ENCODE measurements around the gene LRG1. TPM values are rescaled to one million over a fixed set of nuclear protein-coding genes. Genes with fewer than 3 reads are reported as not detected.

The LRG1 gene
- total RNA-seq, 1 donor from 2014 or later = 1.1 TPM

DNA sequence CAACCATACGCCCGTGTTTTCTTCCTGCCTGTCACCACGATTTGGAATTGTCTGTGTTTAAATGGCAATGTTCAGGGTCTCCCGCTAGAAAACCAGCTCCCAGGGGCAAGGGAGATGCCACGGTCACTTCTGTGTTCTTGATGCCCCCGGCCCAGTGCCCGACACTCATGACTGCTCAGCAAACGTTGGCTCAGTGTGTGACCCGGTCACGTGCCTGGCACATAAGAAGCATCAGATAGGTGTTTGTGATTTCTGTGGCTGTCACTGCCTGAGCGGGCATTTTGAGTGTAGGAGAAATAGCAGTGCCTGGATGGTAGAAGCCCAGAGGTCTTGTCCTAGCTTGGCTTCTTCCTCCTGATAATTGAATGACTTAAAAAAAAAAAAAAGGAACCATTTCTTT lies 52.3 kb downstream of the LRG1 start:
- FAIRE-seq = no peak
- Histone ChIP-seq H3K36me3 (ENCODE audit: control insufficient read depth, insufficient read depth, low read length) (peaks cover 15% of the 10 kb centered on the region), H3K27me3 (ENCODE audit: control insufficient read depth, insufficient read depth, low read length) (no peaks in the 10 kb centered on the region), H3K4me3 (ENCODE audit: low read depth, low read length) (no peak overlapping the region)
- TF ChIP-seq, protein P1, sequence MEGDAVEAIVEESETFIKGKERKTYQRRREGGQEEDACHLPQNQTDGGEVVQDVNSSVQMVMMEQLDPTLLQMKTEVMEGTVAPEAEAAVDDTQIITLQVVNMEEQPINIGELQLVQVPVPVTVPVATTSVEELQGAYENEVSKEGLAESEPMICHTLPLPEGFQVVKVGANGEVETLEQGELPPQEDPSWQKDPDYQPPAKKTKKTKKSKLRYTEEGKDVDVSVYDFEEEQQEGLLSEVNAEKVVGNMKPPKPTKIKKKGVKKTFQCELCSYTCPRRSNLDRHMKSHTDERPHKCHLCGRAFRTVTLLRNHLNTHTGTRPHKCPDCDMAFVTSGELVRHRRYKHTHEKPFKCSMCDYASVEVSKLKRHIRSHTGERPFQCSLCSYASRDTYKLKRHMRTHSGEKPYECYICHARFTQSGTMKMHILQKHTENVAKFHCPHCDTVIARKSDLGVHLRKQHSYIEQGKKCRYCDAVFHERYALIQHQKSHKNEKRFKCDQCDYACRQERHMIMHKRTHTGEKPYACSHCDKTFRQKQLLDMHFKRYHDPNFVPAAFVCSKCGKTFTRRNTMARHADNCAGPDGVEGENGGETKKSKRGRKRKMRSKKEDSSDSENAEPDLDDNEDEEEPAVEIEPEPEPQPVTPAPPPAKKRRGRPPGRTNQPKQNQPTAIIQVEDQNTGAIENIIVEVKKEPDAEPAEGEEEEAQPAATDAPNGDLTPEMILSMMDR (IDR thresholded peaks at IDR 0.05; ENCODE audit: insufficient read depth, low read length, severe bottlenecking) = no peak
- DNase-seq (ENCODE audit: low read depth) = no peak

Other genes with a start within 250 kb of the LRG1 start
- gene TMIGD2, start 237.6 kb downstream of the LRG1 start, total RNA-seq = not detected in 2 replicates
- 0.13 and 0.26 TPM in 2 replicates for gene FSD1, start 235.4 kb downstream of the LRG1 start, total RNA-seq
- gene STAP2, start 201.2 kb downstream of the LRG1 start, total RNA-seq = 83.2 and 132 TPM in 2 replicates
- 3.7 and 6.4 TPM in 2 replicates for gene MPND, start 196.5 kb downstream of the LRG1 start, total RNA-seq
- 23.4 and 55.3 TPM in 2 replicates for gene SH3GL1, start 139.5 kb downstream of the LRG1 start, total RNA-seq
- gene CHAF1A, start 137.4 kb downstream of the LRG1 start, total RNA-seq = 3.7 and 7.9 TPM in 2 replicates
- 116 and 119 TPM in 2 replicates for gene UBXN6, start 82.2 kb downstream of the LRG1 start, total RNA-seq
- gene HDGFL2, start 67.7 kb downstream of the LRG1 start, total RNA-seq = 35.0 and 45.7 TPM in 2 replicates
- 4.4 and 4.7 TPM in 2 replicates for gene PLIN4, start 21.6 kb downstream of the LRG1 start, total RNA-seq
- under 0.01 TPM in 1 of 2 replicates, not detected in the other for gene PLIN5, start 4.8 kb downstream of the LRG1 start, total RNA-seq
- gene SEMA6B, start 19.6 kb upstream of the LRG1 start, total RNA-seq = under 0.01 TPM in 1 of 2 replicates, not detected in the other
- gene TNFAIP8L1, start 99.5 kb upstream of the LRG1 start, total RNA-seq = 0.51 and 0.53 TPM in 2 replicates
- 314 and 353 TPM in 2 replicates for gene MYDGF, start 130.3 kb upstream of the LRG1 start, total RNA-seq
- gene DPP9, start 183.8 kb upstream of the LRG1 start, total RNA-seq = 34.0 and 36.7 TPM in 2 replicates